ENCODE data around the gene LDLRAD4. TPM values are rescaled to one million over a fixed set of nuclear protein-coding genes. Genes with fewer than 3 reads are reported as not detected.

Gene LDLRAD4
- total RNA-seq, 1 experiment from 2014 or later: 1.7 TPM

- Histone ChIP-seq H3K27ac (no peak overlapping the region), H2AFZ (no peak overlapping the region), H3K9me3 (ENCODE audit: insufficient read depth, low read depth) (no peaks in the 10 kb centered on the region), H3K36me3 (ENCODE audit: low read depth) (no peaks in the 10 kb centered on the region), H4K20me1 (ENCODE audit: insufficient read depth) (no peaks in the 10 kb centered on the region), H3K79me2 (ENCODE audit: low read depth) (no peaks in the 10 kb centered on the region), H3K9me2 (ENCODE audit: insufficient read depth) (no peaks in the 10 kb centered on the region), H3K27me3 (ENCODE audit: insufficient read depth, low read depth) (peaks cover 14% of the 10 kb centered on the region; the same call in 1 of the 2 replicates), H3K4me3 (no peak overlapping the region), H3K4me1 (replicated peaks; ENCODE audit: insufficient read depth) (no peaks in the 10 kb centered on the region), H3F3A (ENCODE audit: insufficient read depth, low read depth) (no peaks in the 10 kb centered on the region), H3K4me2 (no peak overlapping the region)
- BruUV-seq (replicated peaks): no TSS peak
- TF ChIP-seq CTCF (conservative IDR thresholded peaks at IDR 0.05) (no peak), EZH2 (IDR thresholded peaks at IDR 0.05; ENCODE audit: low read depth) (no peak)
- ChIA-PET POLR2A (ENCODE audit: unreplicated experiment) (no interaction called here), CTCF (no interaction called here)
- DNase-seq: no peak
- intact Hi-C loops (cut with micrococcal nuclease; ENCODE audit: unreplicated experiment): no loop called here
Observed at GRCh38 chr18:13585379-13586153, 367.0 kb downstream of the LDLRAD4 start.

- H3K4me1 ChIP-seq (replicated peaks; ENCODE audit: insufficient read depth): no peaks in the 10 kb centered on the region
- POLR2A ChIA-PET (ENCODE audit: unreplicated experiment): no interaction called here
- H3K9me3 ChIP-seq (ENCODE audit: insufficient read depth, low read depth): no peaks in the 10 kb centered on the region
- no peak overlapping the region for H3K27ac ChIP-seq
- H2AFZ ChIP-seq: no peak overlapping the region
- H3K36me3 ChIP-seq (ENCODE audit: low read depth): no peaks in the 10 kb centered on the region
- H3K27me3 ChIP-seq (ENCODE audit: insufficient read depth, low read depth): peaks cover 18% of the 10 kb centered on the region; the same call in 1 of the 2 replicates
- H3K79me2 ChIP-seq (ENCODE audit: low read depth): no peaks in the 10 kb centered on the region
- CTCF ChIA-PET: no interaction called here
- no peaks in the 10 kb centered on the region for H4K20me1 ChIP-seq (ENCODE audit: insufficient read depth)
- H3F3A ChIP-seq (ENCODE audit: insufficient read depth, low read depth): no peaks in the 10 kb centered on the region
- DNase-seq: no peak
- H3K4me3 ChIP-seq: no peak overlapping the region
- H3K4me2 ChIP-seq: no peak overlapping the region
- TF ChIP-seq CTCF (conservative IDR thresholded peaks at IDR 0.05): no peak
- TF ChIP-seq EZH2 (IDR thresholded peaks at IDR 0.05; ENCODE audit: low read depth): no peak
- H3K9me2 ChIP-seq (ENCODE audit: insufficient read depth): no peaks in the 10 kb centered on the region
- intact Hi-C loops (cut with micrococcal nuclease; ENCODE audit: unreplicated experiment): loop anchor here (1.0 kb wide), 1 partner anchor 33 kb away; no protein-coding TSS in a partner anchor
- BruUV-seq (replicated peaks): no TSS peak
Observed at GRCh38 chr18:13587001-13587400, 368.4 kb downstream of the LDLRAD4 start.

- ChIA-PET POLR2A (ENCODE audit: unreplicated experiment) (no interaction called here), CTCF (no interaction called here)
- TF ChIP-seq EZH2 (IDR thresholded peaks at IDR 0.05; ENCODE audit: low read depth): no peak
- TF ChIP-seq CTCF (conservative IDR thresholded peaks at IDR 0.05): no peak
- no peak for DNase-seq
- Histone ChIP-seq H3K9me3 (ENCODE audit: insufficient read depth, low read depth) (no peaks in the 10 kb centered on the region), H3F3A (ENCODE audit: insufficient read depth, low read depth) (no peaks in the 10 kb centered on the region), H3K4me1 (replicated peaks; ENCODE audit: insufficient read depth) (no peaks in the 10 kb centered on the region), H2AFZ (no peak overlapping the region), H4K20me1 (ENCODE audit: insufficient read depth) (no peaks in the 10 kb centered on the region), H3K36me3 (ENCODE audit: low read depth) (no peaks in the 10 kb centered on the region), H3K27me3 (ENCODE audit: insufficient read depth, low read depth) (peaks cover 22% of the 10 kb centered on the region; the same call in 1 of the 2 replicates), H3K79me2 (ENCODE audit: low read depth) (no peaks in the 10 kb centered on the region), H3K9me2 (ENCODE audit: insufficient read depth) (no peaks in the 10 kb centered on the region), H3K4me3 (no peak overlapping the region), H3K27ac (no peak overlapping the region), H3K4me2 (no peak overlapping the region)
- intact Hi-C loops (cut with micrococcal nuclease; ENCODE audit: unreplicated experiment): loop anchor here (1.0 kb wide), 1 partner anchor 33 kb away; no protein-coding TSS in a partner anchor
- BruUV-seq (replicated peaks): no TSS peak
Observed at GRCh38 chr18:13587477-13587876, 368.9 kb downstream of the LDLRAD4 start.

Data from PC-9 (cell line).